A549 (cell line): ENCODE measurements around the gene RERGL. TPM values are rescaled to one million over a fixed set of nuclear protein-coding genes. Genes with fewer than 3 reads are reported as not detected.
"Not testable (repeated sequence)": the region's sequence is repeated elsewhere in the genome, so short reads cannot be mapped to it uniquely, and the experiment has no call there.

ENCODE experiments used
- ATAC-seq, 2 experiments: fragments of 200-7000 bp in 1 of 2; fragments of >200 bp in 1 of 2; cut with Nextera tagmentation in 1 of 2; cut with Tn5 transposase in 1 of 2; 3 replicates each; pipeline versions ENCODE4 v1.8.0 to v1.9.1; 2018 to 2020; ENCODE audit warnings: mild to moderate bottlenecking in 1 of 2, moderate library complexity in 1 of 2
- CTCF ChIA-PET: fragments of 300-600 bp; sonication (Branson Sonifier 250); formaldehyde crosslinking; extraction: SDS; loops from one replicate; lab custom pipeline; 2021; ENCODE audit warnings: antibody characterized with exemption, inconsistent platforms; lab: Yijun Ruan, JAX
- POLR2A ChIA-PET: fragments of 350-600 bp; formaldehyde crosslinking; extraction: SDS; loops from one replicate; lab custom pipeline; 2021; ENCODE audit warnings: antibody characterized with exemption, inconsistent platforms; lab: Yijun Ruan, JAX
- DNase-seq, 2 experiments: peaks; one replicate each; pipeline versions ENCODE4 v3.0.0 to v3.0.0-alpha.2; 2011 to 2016; ENCODE audit warnings: low read depth in 1 of 2, low spot score in 1 of 2
- FAIRE-seq: peaks from 2 replicates; lab custom pipeline; 2011; peaks lifted over from hg19 to GRCh38; lab: Jason Lieb, UNC
- H3K27ac ChIP-seq, 2 experiments: fragments of >200 bp; sonication (Bioruptor Twin); formaldehyde crosslinking; 3 replicates each; pipeline ENCODE4 v1.5.1; 2016 to 2017
- H3K4me1 ChIP-seq: fragments of >200 bp; sonication (Bioruptor Twin); formaldehyde crosslinking; 3 replicates; pipeline ENCODE4 v1.6.1; 2016
- H3K4me2 ChIP-seq: fragments of >200 bp; sonication (Bioruptor Twin); formaldehyde crosslinking; 3 replicates; pipeline ENCODE4 v1.6.1; 2016
- H3K4me3 ChIP-seq: fragments of >200 bp; sonication (Bioruptor Twin); formaldehyde crosslinking; 3 replicates; pipeline ENCODE4 v1.5.1; 2016
- H3K9me3 ChIP-seq: fragments of >200 bp; sonication (Bioruptor Twin); formaldehyde crosslinking; 3 replicates; pipeline ENCODE4 v1.6.1; 2016
- BHLHE40 ChIP-seq: IDR thresholded peaks from 2 replicates; pipeline ENCODE4 v1.6.1; 2012; ENCODE audit warnings: low read depth, low read length, inconsistent platforms
- CBX2 ChIP-seq: fragments of 200-600 bp; sonication (generic); IDR thresholded peaks from 2 replicates; pipeline ENCODE4 v1.6.1; 2016; ENCODE audit warnings: low read depth, mild to moderate bottlenecking, borderline replicate concordance
- CBX8 ChIP-seq: fragments of 200-600 bp; sonication (generic); IDR thresholded peaks from 2 replicates; pipeline ENCODE4 v1.6.1; 2016
- CEBPB ChIP-seq, 2 experiments: fragments of >200 bp in 1 of 2; sonication (Bioruptor Twin) in 1 of 2; formaldehyde crosslinking in 1 of 2; IDR thresholded peaks; 2 replicates each; pipeline ENCODE4 v1.6.1; 2012 to 2016
- CHD4 ChIP-seq: fragments of 200-600 bp; sonication (generic); IDR thresholded peaks from 2 replicates; pipeline ENCODE4 v1.6.1; 2016; ENCODE audit warnings: antibody characterized with exemption, mild to moderate bottlenecking, borderline replicate concordance
- EHF ChIP-seq: fragments of 250-450 bp; sonication (Bioruptor Pico); IDR thresholded peaks from 2 replicates; pipeline ENCODE4 v1.5.0; 2020; ENCODE audit warnings: mild to moderate bottlenecking
- EHMT2 ChIP-seq: fragments of 200-600 bp; sonication (generic); IDR thresholded peaks from 2 replicates; pipeline ENCODE4 v1.6.1; 2016; ENCODE audit warnings: antibody characterized with exemption, low read depth, mild to moderate bottlenecking, moderate library complexity
- EP300 ChIP-seq, 2 experiments: fragments of >200 bp; sonication (Bioruptor Twin); formaldehyde crosslinking; IDR thresholded peaks; 2 replicates in 1 of 2; 3 replicates in 1 of 2; pipeline ENCODE4 v1.6.1; 2016 to 2017
- GATA3 ChIP-seq: IDR thresholded peaks from 2 replicates; pipeline ENCODE4 v1.6.1; 2012; ENCODE audit warnings: borderline replicate concordance
- HDAC2 ChIP-seq: fragments of 200-600 bp; sonication (generic); IDR thresholded peaks from 2 replicates; pipeline ENCODE4 v1.6.1; 2016
- HOXB13 ChIP-seq: fragments of 250-450 bp; sonication (Bioruptor Pico); IDR thresholded peaks from 2 replicates; pipeline ENCODE4 v1.5.0; 2020; ENCODE audit warnings: low read depth, mild to moderate bottlenecking, moderate library complexity
- HOXB5 ChIP-seq: fragments of 250-450 bp; sonication (Bioruptor Pico); IDR thresholded peaks from 2 replicates; pipeline ENCODE4 v1.5.0; 2020; ENCODE audit warnings: mild to moderate bottlenecking, moderate library complexity
- JUN ChIP-seq, 2 experiments: fragments of >200 bp; sonication (Bioruptor Twin); formaldehyde crosslinking; IDR thresholded peaks; 2 replicates in 1 of 2; 3 replicates in 1 of 2; pipeline ENCODE4 v1.6.1; 2016 to 2017
- JUNB ChIP-seq: fragments of >200 bp; sonication (Bioruptor Twin); formaldehyde crosslinking; IDR thresholded peaks from 2 replicates; pipeline ENCODE4 v1.6.1; 2016
- KDM5A ChIP-seq: fragments of 200-600 bp; sonication (generic); IDR thresholded peaks from 2 replicates; pipeline ENCODE4 v1.6.1; 2016; ENCODE audit warnings: antibody characterized with exemption, mild to moderate bottlenecking
- MYC ChIP-seq: IDR thresholded peaks from 2 replicates; pipeline ENCODE4 v1.6.1; 2012; ENCODE audit warnings: mild to moderate bottlenecking, inconsistent platforms, low read length, improper control_type of control experiment, borderline replicate concordance
- NR3C1 ChIP-seq: fragments of >200 bp; sonication (Bioruptor Twin); formaldehyde crosslinking; IDR thresholded peaks from 3 replicates; pipeline ENCODE4 v1.6.1; 2017
- PBX3 ChIP-seq: IDR thresholded peaks from 2 replicates; pipeline ENCODE4 v1.6.1; 2012
- PHF8 ChIP-seq: fragments of 200-600 bp; sonication (generic); IDR thresholded peaks from 2 replicates; pipeline ENCODE4 v1.6.1; 2016; ENCODE audit warnings: low read depth, mild to moderate bottlenecking, antibody characterized with exemption, moderate library complexity, borderline replicate concordance
- POLR2AphosphoS2 ChIP-seq: conservative IDR thresholded peaks from 2 replicates; pipeline ENCODE4 v1.6.1; 2012; ENCODE audit warnings: low read length, improper control_type of control experiment, inconsistent platforms
- RCOR1 ChIP-seq: fragments of 150-350 bp; IDR thresholded peaks from 2 replicates; pipeline ENCODE4 v1.6.1; 2014; ENCODE audit warnings: antibody characterized with exemption, low read length, low read depth
- RNF2 ChIP-seq: fragments of 200-600 bp; sonication (generic); IDR thresholded peaks from 2 replicates; pipeline ENCODE4 v1.6.1; 2016; ENCODE audit warnings: low read depth, mild to moderate bottlenecking, antibody characterized with exemption, moderate library complexity, borderline replicate concordance
- SMC3 ChIP-seq: fragments of >200 bp; sonication (Bioruptor Twin); formaldehyde crosslinking; IDR thresholded peaks from 3 replicates; pipeline ENCODE4 v1.6.1; 2018; ENCODE audit warnings: inconsistent platforms
- SREBF2 ChIP-seq: fragments of 450-650 bp; IDR thresholded peaks from 2 replicates; pipeline ENCODE4 v1.6.1; 2014; ENCODE audit warnings: mild to moderate bottlenecking, moderate library complexity
- ZFP36 ChIP-seq: fragments of 450-650 bp; IDR thresholded peaks from 2 replicates; pipeline ENCODE4 v1.6.1; 2014; ENCODE audit warnings: borderline replicate concordance; ENCODE audit not compliant: partially characterized antibody
- ZNF302 ChIP-seq: fragments of 250-450 bp; sonication (Bioruptor Pico); IDR thresholded peaks from 2 replicates; pipeline ENCODE4 v1.9.0; 2021; ENCODE audit warnings: inconsistent platforms, mild to moderate bottlenecking, moderate library complexity
- WGBS: methylation state at CpG from one replicate; pipeline ENCODE4 v1.1.6; 2017; ENCODE audit errors: missing lambda C conversion rate; 5-methylcytosine and 5-hydroxymethylcytosine counted together
- polyA plus RNA-seq, 4 experiments: library from polyadenylated mRNA; depleted of rRNA in 3 of 4; stranded (reverse); fragments of >200 nt; fragmentation: RNase III in 1 of 4; extraction: RNeasy Plus Mini Kit Qiagen cat#74134 plus additional on column Dnase treatment in 1 of 4; gene quantifications; 2 replicates in 3 of 4; 3 replicates in 1 of 4; pipeline ENCODE4 v1.2.3, GENCODE V29; 2011 to 2017
- TF ChIP-seq, protein P1 (sequence below): fragments of 150-350 bp; IDR thresholded peaks from 2 replicates; pipeline ENCODE4 v1.6.1; 2014; ENCODE audit warnings: low read depth, mild to moderate bottlenecking, low read length
- TF ChIP-seq, protein P2 (sequence below): fragments of >200 bp; sonication (Bioruptor Twin); formaldehyde crosslinking; IDR thresholded peaks from 3 replicates; pipeline ENCODE4 v1.5.1; 2016
- TF ChIP-seq, protein P3 (sequence below): fragments of >200 bp; sonication (Bioruptor Twin); formaldehyde crosslinking; IDR thresholded peaks from 3 replicates; pipeline ENCODE4 v1.6.1; 2016

The RERGL gene
- polyA plus RNA-seq, 2 of the 4 experiments (the other 2 are of a cell fraction): not detected

- TF ChIP-seq ZNF302 (no peak), NR3C1 (no peak), SMC3 (no peak)
- TF ChIP-seq, protein P1, sequence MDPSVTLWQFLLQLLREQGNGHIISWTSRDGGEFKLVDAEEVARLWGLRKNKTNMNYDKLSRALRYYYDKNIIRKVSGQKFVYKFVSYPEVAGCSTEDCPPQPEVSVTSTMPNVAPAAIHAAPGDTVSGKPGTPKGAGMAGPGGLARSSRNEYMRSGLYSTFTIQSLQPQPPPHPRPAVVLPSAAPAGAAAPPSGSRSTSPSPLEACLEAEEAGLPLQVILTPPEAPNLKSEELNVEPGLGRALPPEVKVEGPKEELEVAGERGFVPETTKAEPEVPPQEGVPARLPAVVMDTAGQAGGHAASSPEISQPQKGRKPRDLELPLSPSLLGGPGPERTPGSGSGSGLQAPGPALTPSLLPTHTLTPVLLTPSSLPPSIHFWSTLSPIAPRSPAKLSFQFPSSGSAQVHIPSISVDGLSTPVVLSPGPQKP: no peak
- TF ChIP-seq, protein P2, sequence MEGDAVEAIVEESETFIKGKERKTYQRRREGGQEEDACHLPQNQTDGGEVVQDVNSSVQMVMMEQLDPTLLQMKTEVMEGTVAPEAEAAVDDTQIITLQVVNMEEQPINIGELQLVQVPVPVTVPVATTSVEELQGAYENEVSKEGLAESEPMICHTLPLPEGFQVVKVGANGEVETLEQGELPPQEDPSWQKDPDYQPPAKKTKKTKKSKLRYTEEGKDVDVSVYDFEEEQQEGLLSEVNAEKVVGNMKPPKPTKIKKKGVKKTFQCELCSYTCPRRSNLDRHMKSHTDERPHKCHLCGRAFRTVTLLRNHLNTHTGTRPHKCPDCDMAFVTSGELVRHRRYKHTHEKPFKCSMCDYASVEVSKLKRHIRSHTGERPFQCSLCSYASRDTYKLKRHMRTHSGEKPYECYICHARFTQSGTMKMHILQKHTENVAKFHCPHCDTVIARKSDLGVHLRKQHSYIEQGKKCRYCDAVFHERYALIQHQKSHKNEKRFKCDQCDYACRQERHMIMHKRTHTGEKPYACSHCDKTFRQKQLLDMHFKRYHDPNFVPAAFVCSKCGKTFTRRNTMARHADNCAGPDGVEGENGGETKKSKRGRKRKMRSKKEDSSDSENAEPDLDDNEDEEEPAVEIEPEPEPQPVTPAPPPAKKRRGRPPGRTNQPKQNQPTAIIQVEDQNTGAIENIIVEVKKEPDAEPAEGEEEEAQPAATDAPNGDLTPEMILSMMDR: no peak
These were observed 18.7 kb downstream of the RERGL start (continued) for GRCh38 chr12:18071336-18071735.

DNA sequence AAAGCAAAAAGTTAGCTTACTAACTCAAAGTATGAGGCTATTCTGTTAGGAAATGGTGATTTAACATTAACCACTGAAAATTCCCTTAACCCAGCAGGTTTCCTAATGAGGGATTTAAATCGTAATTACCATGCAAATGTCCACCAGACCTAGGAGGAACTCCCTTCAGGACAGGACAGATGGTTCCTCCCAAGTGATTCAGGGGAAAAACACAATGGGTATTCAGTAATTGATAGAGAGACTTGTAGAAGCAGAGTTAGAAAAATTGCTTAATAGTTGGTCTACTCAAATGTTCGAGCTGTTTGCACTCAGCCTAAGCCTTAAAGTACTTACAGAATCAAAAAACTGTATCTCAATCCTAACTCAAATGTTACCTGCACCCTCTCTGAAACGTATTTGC, 21.6 kb downstream of the RERGL start:
- Histone ChIP-seq H3K9me3 (no peaks in the 10 kb centered on the region), H3K4me3 (no peak overlapping the region), H3K4me2 (no peak overlapping the region), H3K4me1 (no peaks in the 10 kb centered on the region), H3K27ac (no peak overlapping the region)
- ChIA-PET CTCF (no interaction called here), POLR2A (no interaction called here)
- TF ChIP-seq RCOR1 (no peak), ZFP36 (no peak), HDAC2 (no peak), CBX2 (no peak), JUN (IDR thresholded peaks at IDR 0.05) (no peak), PBX3 (no peak), BHLHE40 (no peak), EHF (CRISPR knock-in tag) (no peak), HOXB13 (CRISPR knock-in tag) (no peak), SREBF2 (no peak), POLR2AphosphoS2 (no peak), JUNB (no peak), EP300 (IDR thresholded peaks at IDR 0.05) (no peak), GATA3 (no peak), PHF8 (no peak), HOXB5 (CRISPR knock-in tag) (no peak), CBX8 (no peak), MYC (no peak)
- TF ChIP-seq, protein P3, sequence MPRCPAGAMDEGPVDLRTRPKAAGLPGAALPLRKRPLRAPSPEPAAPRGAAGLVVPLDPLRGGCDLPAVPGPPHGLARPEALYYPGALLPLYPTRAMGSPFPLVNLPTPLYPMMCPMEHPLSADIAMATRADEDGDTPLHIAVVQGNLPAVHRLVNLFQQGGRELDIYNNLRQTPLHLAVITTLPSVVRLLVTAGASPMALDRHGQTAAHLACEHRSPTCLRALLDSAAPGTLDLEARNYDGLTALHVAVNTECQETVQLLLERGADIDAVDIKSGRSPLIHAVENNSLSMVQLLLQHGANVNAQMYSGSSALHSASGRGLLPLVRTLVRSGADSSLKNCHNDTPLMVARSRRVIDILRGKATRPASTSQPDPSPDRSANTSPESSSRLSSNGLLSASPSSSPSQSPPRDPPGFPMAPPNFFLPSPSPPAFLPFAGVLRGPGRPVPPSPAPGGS: no peak
- ATAC-seq: no peak
- no peak for DNase-seq
- 5% methylated on average over 3 of the region's 3 CpGs for WGBS
- FAIRE-seq: no peak

GRCh38 chr12:18066666-18067065, 23.3 kb downstream of the RERGL start:
- no peaks in the 10 kb centered on the region for H3K9me3 ChIP-seq
- WGBS: 16% methylated on average over 4 of the region's 4 CpGs
- FAIRE-seq (no peak), ATAC-seq (no peak), DNase-seq (no peak)
- H3K27ac ChIP-seq: no peak overlapping the region
- no peak overlapping the region for H3K4me3 ChIP-seq
- ChIA-PET POLR2A (no interaction called here), CTCF (no interaction called here)
- H3K4me2 ChIP-seq: no peak overlapping the region
- H3K4me1 ChIP-seq: no peaks in the 10 kb centered on the region
- TF ChIP-seq ZFP36 (no peak), CEBPB (IDR thresholded peaks at IDR 0.05) (no peak), RNF2 (no peak), PHF8 (no peak), CHD4 (no peak), KDM5A (no peak), JUNB (no peak), EHMT2 (no peak), CBX8 (no peak)
- TF ChIP-seq, protein P3: no peak
- TF ChIP-seq, all 56 proteins: peak for 0

DNA sequence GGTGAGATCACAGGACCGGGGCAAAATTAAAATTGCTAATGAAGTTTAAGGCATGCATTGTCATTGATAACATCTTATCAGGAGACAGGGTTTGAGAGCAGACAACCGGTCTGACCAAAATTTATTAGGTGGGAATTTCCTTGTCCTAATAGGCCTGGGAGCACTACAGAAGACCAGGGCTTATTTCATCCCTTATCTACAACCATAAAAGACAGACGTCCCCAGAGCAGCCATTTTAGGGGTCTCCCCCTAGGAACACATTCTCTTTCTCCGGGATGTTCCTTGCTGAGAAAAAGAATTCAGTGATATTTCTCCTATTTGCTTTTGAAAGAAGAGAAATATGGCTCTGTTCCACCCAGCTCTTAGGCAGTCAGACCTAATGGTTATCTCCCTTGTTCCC, 27.1 kb downstream of the RERGL start:
- WGBS: 21% methylated on average over 4 of the region's 4 CpGs
- CTCF ChIA-PET, H3K4me3 ChIP-seq, POLR2A ChIA-PET, ATAC-seq, H3K4me2 ChIP-seq, H3K27ac ChIP-seq, FAIRE-seq, H3K4me1 ChIP-seq, H3K9me3 ChIP-seq, DNase-seq: not testable (repeated sequence)
